GM19438 (cell line): ENCODE results near the gene HDAC8.

ENCODE experiments used
- ATAC-seq: cut with Tn5 transposase; IDR thresholded peaks from one replicate; pipeline ENCODE4 v1.9.1; 2021; ENCODE audit warnings: low read depth; ENCODE audit not compliant: unreplicated experiment

HDAC8 gene

DNA sequence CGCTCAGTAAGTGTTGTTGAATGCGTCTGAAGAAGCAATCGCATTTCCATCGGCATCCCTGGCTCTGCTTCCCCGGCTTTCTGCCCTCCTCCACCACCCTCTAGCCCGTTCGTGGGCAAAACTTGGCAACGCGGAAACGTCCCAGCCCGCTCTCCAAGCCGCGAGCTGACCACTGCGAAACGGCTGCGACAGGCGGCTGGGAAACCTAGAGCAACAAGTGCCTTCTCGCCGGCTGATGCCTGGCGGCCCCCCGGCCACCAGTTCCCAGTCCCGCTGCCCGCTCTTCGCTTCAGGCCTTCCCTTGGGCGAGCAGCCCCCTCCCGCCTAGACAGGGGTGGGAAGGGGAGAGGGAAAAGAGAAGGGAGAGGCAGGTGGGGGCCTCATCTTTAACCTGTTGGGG lies 267.8 kb downstream of the HDAC8 start:
- ATAC-seq: no peak

DNA sequence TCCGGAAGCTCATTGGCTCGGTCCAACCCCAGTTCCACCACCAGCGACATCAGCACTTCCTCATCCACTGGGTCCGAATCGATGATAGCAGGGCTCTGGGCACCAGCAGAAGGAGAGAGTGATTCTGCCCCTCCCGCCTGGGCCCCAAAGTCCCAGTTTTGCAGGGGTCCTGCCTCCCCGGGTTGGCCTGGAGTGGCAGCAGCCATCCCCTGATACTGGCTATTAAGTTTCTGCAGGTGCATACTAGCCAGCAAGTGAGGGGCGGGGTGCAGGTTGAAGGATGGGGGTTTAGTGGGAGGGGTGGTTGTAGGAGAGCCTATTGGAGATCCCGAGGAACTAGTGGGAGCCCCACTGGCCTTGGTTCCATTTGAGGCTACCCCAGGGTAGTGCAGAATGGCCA lies 270.9 kb downstream of the HDAC8 start:
- ATAC-seq: no peak

DNA sequence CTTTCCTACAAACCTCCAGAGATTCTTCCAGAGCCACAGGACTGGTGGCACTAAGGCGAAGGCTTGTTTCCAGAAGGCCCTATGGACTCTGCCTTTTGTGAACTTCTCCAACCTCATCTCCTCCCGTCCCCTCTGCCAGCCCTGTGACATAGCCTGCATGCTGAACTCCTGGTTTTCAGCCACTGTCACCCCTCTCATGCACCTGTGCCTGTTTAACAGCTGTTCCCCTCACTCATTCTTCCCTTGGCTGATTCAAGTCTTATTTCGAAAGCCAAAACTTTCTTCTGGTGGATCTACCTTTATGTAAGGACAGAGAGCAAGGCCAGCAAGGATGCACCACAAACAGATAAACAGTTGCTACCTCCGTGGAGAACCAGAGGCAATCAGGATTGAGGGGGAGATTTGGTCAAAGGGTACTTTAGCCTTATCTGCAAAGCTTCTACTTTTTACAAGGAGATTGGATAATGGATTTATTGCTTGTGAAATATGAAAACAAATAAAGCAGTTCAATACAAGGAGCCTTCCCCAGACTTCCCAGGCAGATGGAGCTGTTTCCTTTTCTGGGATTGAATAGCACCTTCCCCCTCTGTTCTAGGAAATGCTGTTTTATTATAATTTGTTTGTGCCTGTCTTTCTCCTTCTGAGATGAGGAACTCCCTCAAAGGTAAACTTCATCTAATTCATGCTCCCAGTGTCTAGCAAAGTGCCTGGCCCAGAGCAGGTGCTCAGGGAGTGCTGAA lies 272.6 kb downstream of the HDAC8 start:
- no peak for ATAC-seq

DNA sequence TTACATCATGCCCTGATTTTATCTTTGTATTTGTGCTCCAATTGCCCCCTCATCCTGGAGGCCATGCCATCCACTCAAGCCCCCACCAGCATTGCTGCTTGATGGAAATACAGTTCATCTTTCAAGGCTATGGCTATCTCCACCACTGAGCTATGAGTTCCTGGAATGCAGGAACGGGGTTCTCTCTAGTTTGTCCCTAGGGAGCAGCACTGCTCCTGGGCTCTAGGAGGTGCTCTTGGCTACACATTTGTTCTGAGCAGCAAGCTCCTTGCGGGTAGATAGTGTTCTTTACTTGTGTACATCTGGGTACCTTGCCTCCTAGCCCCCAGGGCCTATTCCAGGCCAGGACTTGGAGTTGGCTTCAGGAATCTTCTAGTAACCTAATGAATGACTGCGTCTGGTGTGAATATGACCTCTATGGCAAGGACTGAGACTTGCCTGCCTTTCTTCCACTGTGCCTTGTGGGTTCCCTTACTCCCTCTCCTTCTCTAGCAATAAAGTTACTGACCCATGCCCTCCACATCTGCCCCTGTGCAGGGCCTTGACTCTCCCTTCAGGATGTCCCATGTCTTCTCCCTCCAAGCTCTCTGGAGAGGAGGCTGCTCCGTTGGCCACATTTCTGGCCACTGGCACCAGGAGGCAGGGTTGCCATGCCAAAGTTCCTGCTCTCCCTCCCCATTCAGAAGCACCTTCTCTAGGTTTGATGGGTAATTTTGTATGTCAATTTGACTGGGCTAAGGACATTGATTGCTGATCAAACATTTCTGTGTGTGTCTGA lies 274.5 kb downstream of the HDAC8 start:
- peak; percentile 68 for ATAC-seq

DNA sequence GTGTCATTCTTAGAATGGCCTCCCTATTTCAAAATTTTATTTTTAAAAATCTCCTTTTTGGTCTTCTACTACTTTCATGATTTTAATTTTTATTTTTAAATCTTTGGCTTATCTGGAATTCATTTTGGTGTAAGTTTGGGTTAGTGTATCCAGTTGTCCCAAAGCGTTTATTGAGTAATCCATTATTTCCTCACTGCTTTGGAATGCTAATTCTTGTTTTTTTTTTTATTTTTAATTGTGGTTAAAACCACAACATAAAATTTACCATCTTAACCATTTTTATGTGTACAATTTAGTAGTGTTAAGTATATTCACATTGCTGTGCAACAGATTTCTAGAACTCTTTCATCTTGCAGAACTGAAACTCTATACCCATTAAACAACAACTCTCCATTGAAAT lies 275.7 kb downstream of the HDAC8 start:
- no peak for ATAC-seq

- no peak for ATAC-seq
These were observed 276.9 kb downstream of the HDAC8 start for GRCh38 chrX:72295745-72296144.

GRCh38 chrX:72294497-72294896 lies 278.1 kb downstream of the HDAC8 start:
- no peak for ATAC-seq

GRCh38 chrX:72282302-72282701 lies 290.3 kb downstream of the HDAC8 start:
- ATAC-seq: no peak

DNA sequence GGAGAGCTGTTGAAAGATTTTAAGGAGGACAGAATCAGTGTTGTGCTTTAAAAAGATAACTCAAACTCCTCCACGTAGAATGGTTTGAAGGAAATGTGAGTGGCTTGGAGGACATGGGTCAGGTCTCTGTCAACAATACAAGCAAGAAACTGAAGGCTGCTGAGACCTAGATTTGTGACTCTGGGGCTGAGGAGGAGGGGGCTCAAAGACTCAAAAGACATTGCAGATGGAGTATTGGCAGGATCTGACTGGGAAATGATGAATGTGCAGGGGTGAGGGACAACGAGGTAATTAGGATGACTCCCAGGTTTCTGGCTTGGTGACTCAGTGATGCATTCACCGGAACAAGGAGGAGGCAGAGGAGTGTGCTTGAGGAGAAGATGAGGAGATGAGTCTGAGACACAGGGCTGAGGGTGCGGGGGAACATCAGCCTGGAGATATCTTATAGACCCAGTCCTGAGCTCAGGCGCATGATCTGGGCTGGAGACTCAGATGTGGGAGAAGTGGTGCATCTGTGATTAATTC lies 292.3 kb downstream of the HDAC8 start:
- ATAC-seq: no peak
